Activated CD8-positive, alpha-beta memory T cell treated with anti-CD3 and anti-CD28 coated beads for 48 hours (primary cell): Measurements from ENCODE around the gene COA3.

Experiments
- DNase-seq, 3 experiments: peaks; one replicate each; pipeline ENCODE4 v3.0.0-alpha.2; 2020; ENCODE audit warnings: low read depth in 2 of 3, low spot score in 2 of 3

COA3 gene

DNA sequence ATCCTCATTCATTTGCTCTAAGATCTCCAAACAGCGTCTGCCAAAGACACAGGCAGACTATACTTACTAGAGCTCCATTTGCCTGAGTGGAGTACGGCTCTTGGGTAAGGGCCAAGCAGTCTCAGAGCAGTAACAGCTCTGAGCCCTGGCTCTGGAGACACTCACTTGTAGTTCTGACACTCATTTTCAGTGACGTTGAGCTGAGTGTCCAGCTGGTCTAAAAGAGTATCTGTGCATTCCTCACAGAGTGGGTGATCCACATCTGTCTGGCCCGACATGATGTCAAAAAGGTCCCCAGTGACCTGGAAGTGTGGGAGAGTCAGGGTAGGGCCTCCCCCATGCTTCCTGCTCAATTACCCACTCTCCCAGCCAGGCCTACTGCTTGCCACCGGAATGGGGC lies 19.9 kb upstream of the COA3 start:
- no peak for DNase-seq

DNA sequence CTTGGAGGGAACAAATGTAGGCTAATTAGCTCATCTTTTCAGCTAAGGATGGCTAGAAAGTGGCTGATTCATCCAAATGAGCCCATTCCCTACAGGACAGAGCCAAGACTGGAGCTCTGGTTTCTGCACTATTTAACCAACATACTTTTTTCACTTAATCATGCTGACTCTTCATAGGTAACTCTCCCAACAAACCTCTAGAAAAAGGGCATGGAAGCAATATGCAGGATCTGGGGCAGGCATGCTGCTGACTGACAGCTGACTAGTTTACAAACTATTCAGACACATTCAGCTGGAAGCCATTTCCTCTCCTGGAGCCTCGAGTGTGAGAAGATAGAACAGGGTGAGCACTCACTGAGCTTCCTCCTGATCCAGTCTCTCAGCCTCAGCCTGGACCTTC lies 19.4 kb upstream of the COA3 start:
- no peak for DNase-seq

DNA sequence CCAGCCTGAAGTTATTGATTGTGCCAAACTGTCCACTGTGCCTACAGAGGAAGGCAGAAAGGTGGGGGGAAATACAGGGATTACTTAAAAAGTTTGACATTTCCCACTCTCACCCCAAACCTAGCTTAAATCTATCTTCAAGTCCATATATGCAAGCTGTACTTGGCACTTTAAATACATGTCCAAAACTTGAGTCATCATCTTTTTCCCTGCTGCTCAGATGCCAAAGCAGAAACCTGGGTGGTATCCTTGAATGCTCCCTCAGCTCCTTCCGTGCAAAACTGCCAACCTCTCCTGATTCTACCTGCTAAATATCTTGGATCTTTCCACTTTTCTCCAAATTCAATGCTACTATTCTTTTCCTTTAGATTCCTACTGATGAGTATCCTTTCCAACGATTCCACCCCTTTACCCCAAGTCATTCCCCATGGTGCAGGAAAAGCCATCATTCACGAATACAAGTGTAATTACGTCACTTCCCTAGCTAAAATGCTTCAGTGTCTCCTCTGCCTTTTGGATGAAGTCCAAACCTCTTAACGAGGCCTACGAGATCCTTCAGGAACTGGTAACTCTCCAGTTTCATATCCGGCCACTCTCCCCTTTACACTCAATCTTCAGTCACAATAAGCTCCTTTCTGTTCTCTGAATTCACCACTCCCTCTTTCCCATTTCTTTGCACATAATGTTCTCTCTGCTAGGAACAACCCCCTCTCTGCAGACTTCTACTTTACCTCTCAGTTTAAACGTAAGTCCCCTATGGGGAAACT lies 16.3 kb upstream of the COA3 start:
- DNase-seq: no peak

GRCh38 chr17:42809250-42809649 lies 10.7 kb upstream of the COA3 start:
- no peak for DNase-seq

DNA sequence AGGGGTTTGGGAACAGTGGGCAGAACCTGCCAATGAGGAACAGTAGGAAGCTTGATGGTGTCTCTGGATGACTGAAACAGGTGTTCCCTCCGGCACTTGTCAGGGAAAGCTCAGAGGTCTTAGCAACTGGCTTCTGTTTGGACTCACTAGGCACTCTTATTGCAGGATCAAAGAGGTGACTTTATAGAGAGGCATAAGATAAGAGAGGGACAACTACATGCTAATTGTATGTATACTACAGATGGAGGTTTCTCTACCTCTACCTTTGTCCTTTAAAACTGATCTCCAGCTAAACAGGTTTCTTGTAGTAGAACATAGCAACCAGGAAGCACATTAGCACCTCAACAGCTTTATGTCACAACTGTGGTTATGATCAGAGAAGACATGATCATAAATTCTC lies 7.7 kb upstream of the COA3 start:
- no peak for DNase-seq

GRCh38 chr17:42804918-42805367 lies 6.4 kb upstream of the COA3 start:
- DNase-seq: no peak

DNA sequence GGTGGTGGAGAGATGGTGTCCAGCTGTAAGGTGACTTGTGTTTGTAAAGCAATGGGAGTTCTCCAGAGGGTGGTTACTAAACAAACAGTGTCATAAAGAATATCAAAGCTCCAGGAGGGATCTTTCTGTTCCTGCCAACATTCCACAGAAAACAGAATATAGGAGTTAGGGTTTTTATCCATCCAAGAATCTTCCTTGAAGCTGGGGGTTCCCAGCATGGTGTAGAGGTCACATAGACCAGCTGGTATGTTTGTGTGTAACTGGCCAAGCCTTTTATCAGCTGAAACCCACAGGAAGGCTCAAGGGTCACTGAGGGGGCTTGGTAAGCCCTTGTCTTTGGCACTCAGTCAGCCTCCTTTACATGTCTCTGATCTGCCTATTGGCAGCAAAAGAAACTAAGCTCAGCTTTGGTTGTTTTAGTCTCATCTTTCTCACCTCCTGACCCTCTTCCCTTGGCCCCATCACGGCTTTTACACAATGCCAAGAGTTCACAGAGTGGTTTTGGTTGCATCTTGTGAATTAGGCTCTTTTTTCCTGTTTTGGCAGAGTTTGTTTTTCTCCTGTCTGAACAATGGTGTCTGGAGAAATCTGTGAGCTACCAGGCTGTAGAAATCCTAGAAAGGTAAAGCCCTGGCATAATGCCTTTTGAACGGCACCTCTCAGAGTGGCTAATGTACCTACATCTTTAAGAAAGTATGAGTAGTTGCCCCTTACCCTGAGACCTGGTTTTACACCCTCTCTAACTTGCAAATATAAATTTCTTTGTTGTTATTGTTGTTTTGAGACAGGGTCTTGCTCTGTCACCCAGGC lies 4.8 kb upstream of the COA3 start:
- DNase-seq: no peak

- DNase-seq: no peak
Observed at GRCh38 chr17:42798011-42798382, 507 bp downstream of the COA3 start.

GRCh38 chr17:42797067-42798007 lies 1.2 kb downstream of the COA3 start:
- DNase-seq: no peak

GRCh38 chr17:42796066-42796758 lies 2.3 kb downstream of the COA3 start:
- no peak for DNase-seq

DNA sequence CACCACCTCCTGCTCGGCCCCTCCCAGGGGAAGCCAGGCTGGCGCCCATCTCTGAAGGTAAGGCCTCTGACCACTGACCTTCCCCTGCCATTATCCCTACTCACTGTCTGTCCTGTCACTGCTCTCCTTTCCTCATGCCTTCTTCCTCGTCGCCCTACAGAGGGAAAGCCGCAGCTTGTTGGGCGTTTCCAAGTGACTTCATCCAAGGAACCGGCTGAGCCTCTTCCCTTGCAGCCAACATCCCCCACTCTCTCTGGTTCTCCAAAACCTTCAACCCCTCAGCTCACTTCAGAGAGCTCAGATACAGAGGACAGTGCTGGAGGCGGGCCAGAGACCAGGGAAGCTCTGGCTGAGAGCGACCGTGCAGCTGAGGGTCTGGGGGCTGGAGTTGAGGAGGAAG lies 3.0 kb downstream of the COA3 start:
- no peak for DNase-seq

GRCh38 chr17:42795061-42795460 lies 3.4 kb downstream of the COA3 start:
- DNase-seq: no peak

DNA sequence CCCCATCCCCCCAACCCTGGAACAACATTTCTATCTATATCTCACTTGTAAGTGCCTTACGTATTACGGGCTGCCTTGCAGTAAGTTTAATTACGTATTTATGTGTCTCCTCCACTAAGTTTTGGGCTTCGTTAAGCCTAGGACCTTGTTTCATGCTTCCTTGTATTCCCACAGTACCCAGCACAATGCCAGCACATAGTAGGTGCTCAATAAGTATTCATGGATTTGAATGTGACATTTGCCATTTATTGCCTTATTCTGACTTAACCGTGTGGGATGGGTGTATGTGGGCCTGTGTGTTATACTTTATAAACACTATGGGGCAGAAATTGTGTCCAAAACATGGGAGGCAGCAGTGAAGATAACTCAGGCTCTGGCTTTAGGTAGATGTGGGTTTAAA lies 6.0 kb downstream of the COA3 start:
- DNase-seq: no peak

GRCh38 chr17:42791948-42792347 lies 6.6 kb downstream of the COA3 start:
- no peak for DNase-seq

DNA sequence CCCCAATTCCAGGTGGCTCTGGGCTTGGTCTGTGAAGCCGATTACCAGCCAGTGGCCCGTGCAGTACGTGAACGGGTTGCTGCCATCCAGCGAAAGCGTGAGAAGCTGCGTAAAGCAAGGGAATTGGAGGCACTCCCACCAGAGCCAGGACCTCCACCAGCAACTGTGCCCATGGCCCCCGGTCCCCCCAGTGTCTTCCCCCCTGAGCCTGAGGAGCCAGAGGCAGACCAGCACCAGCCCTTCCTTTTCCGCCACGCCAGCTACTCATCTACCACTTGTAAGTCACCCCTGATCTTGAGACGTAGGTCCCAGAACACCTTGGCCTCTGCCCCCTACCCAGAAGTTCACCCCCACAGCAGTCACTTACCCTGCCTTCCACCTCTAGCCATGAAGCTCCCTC lies 11.2 kb downstream of the COA3 start:
- DNase-seq: no peak

DNA sequence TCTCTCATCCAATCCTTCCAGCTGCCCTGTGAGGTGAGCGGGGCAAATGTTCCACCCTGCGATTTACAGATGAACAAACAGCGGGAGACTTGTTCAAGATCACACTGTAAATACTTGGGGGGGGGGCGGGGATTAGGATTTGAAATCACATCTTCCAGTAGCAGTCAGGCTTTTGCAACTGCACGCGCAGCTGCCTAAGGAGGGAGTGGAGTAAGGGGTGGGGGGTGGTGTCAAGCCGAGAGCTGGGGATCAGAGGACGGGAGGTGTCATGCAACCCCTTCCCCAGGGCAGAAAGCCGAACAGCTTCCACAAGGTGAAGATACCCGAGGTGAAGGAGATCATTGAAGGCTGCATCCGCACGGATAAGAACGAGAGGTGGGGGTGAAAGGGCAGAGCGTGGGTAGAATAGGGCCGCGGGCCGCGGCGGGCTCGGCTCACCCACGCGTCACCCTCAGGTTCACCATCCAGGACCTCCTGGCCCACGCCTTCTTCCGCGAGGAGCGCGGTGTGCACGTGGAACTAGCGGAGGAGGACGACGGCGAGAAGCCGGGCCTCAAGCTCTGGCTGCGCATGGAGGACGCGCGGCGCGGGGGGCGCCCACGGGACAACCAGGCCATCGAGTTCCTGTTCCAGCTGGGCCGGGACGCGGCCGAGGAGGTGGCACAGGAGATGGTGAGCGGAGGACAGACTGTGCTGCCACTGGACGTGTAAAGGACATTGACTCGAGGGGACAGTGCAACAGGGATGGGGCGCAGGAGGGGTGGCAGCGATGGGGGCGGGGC lies 13.5 kb downstream of the COA3 start:
- DNase-seq: no peak

- DNase-seq: no peak
Observed at GRCh38 chr17:42784409-42784808, 14.1 kb downstream of the COA3 start.

GRCh38 chr17:42783791-42784138 lies 14.7 kb downstream of the COA3 start:
- DNase-seq: no peak

- no peak for DNase-seq
Observed at GRCh38 chr17:42783062-42783790, 15.3 kb downstream of the COA3 start.
